Stimulated activated CD4-positive, alpha-beta T cell treated with anti-CD3 and anti-CD28 coated beads, Interleukin-4, amount 100 ng/mL, for 1 hour (primary cell): ENCODE data around the gene AP5B1.
A peak's percentile ranks its signal among the peaks of the same experiment; 100 is the strongest.
"Not testable (repeated sequence)": the region's sequence is repeated elsewhere in the genome, so short reads cannot be mapped to it uniquely, and the experiment has no call there.

ENCODE experiments used
- DNase-seq: peaks from one replicate; pipeline ENCODE4 v3.0.0-alpha.2; 2020

Gene AP5B1

GRCh38 chr11:65782816-65783228, 2.0 kb upstream of the AP5B1 start:
- DNase-seq: no peak

DNA sequence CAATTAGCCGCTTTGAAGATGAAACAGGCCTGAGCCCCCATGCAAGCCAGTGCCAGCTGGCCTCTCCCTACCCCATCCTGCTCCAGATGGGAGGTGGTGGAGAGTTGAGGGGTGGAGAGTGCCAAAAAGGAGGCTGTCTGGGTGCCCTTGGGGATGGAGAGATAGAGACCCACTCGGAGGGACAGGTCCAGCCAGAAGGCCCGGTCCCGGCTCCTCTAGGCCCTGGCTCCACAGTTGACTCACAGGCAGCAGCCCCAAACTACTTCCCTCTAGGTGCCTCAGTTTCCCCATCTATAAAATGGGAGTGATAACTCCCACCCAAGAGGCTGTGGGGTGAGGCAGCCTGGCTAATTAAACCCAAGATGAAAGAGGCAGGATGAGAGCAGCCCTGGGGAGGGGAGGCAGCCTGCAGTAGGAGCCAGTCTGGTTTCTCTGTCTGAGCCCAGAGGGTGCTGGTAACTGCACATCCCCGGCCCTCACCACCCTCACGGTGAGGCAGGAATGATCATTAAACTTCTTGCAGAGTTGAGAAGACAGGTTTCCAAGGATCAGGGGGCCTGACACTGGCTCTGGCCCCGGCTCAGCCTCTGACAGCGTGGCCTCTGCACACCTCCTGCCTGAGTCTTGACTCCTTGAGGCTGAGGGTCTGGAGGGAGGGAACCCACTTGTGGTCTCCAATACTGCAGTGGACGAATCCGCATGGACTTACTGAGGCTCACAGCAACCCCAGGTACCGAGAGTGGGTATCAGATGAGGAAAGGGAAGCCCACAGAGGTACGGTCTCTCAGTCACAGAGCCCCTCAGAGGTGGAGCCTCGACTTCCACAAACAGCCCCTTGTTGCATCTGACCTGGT, 1.4 kb upstream of the AP5B1 start:
- DNase-seq: no peak

- no peak for DNase-seq
Observed at GRCh38 chr11:65781152-65781961, 581 bp upstream of the AP5B1 start.

DNA sequence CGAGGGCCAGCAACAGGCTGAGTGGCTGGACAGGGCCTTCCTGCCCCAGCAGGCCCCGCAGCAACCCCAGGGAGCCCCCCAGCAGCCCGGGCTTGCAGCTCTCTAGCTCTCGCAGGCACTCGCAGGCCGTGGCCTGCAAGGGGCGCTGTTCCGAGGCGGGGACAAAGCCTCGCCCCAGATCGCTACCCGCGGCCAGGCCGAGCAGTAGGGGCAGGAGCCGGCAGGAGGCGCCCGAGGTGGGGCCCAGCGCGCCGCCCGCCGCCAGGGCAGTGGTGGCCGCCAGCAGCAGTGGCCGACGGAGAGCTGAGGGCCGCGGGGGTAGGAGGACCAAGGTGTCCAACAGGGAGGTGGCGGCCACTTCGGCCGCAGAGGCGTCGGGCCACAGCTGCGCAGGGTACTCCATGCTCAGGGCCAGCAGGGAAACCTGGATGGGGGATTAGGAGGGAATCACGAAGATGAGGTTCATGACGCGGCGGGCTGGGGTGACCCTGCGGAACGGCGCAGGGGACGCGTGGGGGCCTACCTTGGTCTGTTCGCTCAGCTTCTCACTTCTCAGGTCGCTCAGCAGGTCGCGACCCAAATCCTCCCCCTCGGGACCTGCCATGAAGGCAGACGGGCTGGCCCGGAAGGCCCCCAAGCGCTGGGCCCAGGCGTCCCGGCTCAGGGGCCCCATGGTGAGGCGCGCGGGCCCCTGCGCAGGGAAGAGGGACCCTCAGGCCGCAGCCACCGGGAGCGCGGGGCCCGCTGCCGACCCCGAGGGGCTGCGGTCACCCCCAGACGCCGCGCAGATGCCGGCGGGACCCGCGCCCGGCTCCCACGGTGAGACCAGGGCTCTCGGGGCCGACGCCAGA, 632 bp downstream of the AP5B1 start:
- DNase-seq: peak; percentile 81

- DNase-seq: no peak
Observed at GRCh38 chr11:65779669-65779918, 1.2 kb downstream of the AP5B1 start.

DNA sequence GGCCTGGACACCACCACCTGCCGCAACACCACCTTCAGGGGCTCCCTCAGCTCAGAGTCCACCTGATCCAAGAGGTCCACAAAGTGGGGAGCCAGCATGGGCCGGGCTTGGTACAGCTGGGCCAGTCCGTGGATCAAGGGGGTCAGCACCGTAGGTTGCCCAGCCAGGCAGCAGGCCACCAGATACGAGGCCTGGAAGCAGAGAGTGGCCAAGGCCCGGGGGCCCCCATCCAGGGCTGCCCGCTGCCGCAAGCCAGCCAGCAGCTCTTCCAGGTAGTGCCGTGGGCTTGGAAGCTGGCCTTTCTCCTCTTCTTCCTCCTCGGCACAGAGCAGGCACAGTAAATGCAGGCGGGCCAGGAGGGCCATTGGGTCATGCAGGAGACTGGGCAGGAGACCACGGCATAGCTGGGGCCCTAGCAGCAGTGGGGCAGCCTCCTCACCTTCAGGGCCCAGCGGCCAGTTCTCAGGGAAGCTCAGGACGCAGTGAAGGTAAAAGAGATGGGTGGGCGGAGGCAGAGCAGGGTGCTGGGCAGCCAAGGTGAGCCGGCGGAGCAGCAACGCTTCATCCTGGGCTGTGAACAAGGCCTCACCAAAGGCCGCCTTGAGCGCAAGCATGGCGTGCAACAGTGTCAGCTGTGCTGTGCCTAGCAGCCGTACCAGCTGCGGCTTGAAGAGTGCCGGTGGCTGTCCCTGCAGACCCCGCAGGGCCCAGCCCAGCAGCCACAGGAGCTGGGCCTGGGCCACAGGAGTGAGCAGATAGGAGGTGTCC, 1.7 kb downstream of the AP5B1 start:
- DNase-seq: no peak

DNA sequence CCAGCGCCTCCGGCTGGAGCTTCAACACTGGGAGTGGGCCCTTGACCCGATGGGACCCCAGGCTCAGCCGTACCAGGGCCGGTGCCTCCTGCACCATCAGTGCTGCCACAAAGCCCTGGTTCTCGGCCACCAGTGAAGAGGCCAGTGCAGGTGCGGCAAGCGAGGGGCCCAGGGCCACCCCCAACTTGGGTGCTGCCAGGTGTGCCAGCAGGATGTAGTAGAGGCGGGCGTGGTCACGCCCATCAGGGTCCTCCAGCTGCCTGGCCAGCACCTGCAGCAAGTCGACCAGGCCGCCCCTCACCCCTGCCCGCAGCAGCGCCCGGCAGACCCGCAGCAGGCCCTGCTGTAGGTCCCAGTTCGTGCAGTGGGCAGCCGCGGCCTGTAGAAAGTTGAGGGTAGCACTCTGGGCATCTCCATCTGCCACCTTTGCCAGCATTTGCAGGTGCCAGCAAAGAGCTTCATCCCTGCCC, 2.3 kb downstream of the AP5B1 start:
- no peak for DNase-seq

DNA sequence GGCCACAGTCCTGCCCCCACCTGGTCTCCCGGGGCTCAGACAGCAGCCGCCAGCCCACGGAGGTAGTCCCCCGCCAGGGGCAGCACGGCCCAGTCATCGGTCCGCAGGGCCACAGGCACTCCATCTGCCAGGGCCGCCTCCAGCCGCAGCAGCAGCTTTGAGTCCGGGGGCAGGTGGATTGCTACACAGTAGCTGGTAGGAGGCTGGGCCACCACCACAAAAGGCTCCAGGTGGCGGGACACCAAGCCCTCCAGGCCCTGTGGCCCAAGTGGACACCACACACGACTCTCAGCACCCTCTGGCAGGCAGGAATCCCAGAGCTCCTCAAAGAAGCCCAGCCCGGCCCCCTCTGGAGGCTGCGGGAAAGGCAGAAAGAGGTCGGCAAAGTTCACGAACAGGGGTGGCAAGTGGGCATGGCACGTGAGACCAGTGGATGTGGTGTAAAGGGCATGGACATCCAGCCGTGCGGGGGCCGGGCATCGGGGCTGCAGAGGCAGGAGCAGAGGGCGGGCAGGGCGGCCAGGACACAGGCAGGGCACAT, 2.9 kb downstream of the AP5B1 start:
- no peak for DNase-seq

DNA sequence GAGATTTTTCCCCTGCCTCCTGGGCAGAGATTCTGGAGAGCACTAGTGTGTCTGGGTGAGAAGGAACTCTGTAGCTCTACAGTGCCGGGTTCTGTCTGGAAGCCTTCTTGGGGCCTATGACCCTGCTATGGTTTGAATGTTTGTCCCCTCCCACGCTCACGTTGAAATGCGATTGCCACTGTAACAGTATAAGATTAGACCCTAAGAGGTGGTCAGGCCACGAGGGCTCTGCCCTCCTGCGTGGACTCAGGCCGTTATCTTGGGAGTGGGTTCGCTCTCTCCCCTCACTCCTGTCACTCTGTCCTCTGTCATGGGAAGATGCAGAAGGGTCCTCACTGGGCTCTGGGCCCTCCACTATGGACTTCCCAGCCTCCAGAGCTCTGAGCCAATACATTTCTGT, 3.5 kb downstream of the AP5B1 start:
- DNase-seq: no peak

DNA sequence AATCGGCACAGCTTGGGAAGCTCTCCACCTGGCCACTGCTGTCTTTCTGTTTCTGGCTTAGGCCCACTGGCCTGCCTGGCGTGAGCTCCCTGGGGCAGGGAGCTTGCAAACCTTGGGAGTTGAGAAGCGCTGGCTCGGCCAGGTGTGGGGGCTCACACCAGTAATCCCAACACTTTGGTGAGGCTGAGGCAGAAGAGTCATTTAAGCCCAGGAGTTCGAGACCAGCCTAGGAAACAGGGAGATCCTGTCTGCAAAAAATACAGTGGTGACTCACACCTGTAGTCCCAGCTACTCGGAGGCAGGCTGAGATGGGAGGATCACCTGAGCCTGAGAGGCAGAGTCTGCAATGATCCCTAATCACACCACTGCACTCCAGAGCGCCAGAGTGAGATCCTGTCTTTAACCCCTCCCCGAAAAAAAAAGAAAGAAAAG, 4.0 kb downstream of the AP5B1 start:
- no peak for DNase-seq

DNA sequence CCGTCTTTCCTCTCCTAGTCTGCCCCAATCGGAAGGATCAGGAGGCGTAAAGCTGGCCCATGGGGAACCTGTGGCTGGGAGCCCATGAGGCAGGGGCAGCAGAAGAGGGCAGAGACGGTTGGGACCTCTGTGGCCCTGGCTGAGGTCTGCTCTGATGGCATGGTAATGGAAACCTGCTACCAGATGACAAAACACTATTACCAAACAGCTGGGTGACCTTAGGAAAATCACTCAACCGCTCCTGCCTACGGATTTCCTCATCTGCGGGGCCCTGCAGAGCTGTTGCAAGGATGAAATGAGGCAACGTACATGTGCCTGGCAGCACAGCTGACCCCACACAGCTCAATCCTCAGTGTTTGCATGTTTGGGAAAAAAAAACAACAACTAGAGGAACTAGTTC, 4.6 kb downstream of the AP5B1 start:
- no peak for DNase-seq

GRCh38 chr11:65774525-65775306, 6.1 kb downstream of the AP5B1 start:
- DNase-seq: no peak

DNA sequence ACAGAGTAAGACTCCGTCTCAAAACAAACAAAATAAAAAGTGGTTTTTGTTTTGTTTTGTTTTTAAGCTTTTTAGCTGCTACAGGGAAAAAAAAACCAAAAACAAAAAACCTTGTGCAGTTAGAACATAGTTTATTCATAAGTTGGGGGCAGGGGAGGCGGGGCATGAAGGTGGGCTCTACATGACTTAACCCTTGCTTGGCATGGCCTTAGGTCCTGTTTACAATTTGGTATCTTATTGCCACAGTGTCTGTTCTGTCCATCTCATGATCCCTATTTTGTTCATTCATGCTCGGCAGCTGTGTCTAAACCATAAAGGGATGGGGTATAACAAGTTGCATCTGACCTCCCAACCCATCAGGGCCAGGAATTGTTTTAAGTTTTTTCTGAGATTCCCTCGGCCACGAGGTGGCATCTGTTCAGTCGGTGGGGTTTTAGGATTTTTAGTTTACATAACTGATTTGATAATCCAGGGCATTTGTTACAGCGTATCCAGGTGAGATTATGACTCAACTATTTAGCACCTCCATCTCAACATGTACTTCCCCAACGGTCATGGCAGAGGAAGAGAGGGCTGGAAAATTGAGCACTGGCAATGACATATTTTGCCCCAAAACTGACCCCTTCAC, 6.9 kb downstream of the AP5B1 start:
- DNase-seq: no peak

DNA sequence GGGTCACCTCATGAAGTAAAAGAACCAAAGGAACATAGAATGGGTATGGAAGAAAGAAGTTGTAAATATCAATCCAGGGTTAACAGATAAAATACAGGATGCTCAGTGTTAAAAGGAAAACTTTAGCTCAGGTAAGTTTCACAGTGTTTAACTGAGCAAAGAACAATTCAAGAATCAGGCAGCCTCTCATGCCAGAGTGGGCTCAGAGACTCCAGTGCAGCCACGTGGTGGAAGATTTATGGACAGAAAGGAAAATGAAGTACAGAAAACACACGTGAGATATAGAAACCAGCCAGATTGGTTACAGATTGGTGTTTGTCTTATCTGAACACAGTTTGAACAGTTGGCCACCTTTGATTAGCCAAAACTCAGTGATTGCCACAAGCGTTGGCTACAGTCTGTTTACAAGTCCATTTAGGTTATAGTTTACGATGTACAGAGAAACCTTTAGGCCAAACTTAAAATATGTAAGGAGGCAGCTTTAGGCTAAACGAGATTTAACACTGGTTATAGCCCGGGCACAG, 9.1 kb downstream of the AP5B1 start:
- DNase-seq: no peak

GRCh38 chr11:65770951-65771567, 9.7 kb downstream of the AP5B1 start:
- DNase-seq: no peak

GRCh38 chr11:65767806-65768205, 13.0 kb downstream of the AP5B1 start:
- not testable (repeated sequence) for DNase-seq

- DNase-seq: no peak
Observed at GRCh38 chr11:65767406-65767805, 13.4 kb downstream of the AP5B1 start.

DNA sequence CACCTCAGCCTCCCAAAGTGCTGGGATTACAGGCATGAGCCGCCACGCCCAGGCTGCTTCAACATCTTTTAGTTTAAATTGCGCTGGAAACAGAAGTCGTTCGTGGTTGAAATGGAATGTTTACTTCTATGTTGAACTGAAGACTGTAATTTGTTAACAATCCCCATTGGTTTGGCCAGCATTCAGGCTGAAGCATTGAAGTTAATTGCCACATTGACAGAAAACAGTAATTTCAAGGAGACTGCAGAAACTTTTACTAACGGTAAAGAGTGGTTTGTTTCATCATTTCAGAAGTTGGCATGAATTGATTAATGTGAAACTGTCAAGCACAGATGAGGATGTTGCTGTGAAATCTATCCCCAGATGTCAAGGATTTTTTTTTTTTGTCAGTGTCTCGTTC, 14.2 kb downstream of the AP5B1 start:
- DNase-seq: no peak

- no peak for DNase-seq
Observed at GRCh38 chr11:65764434-65764833, 16.3 kb downstream of the AP5B1 start.

DNA sequence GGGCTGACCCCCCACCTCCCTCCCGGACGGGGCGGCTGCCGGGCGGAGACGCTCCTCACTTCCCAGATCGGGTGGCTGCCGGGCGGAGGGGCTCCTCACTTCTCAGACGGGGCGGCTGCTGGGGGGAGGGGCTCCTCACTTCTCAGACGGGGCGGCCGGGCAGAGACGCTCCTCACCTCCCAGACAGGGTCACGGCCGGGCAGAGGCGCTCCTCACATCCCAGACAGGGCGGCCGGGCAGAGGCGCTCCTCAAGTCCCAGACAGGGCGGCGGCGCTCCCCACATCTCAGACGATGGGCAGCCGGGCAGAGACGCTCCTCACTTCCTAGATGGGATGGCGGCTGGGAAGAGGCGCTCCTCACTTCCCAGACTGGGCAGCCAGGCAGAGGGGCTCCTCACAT, 18.0 kb downstream of the AP5B1 start:
- DNase-seq: not testable (repeated sequence)
